ENCODE data around the gene GNL3L.
"Not testable (repeated sequence)": the region's sequence is repeated elsewhere in the genome, so short reads cannot be mapped to it uniquely, and the experiment has no call there.

GNL3L gene

GRCh38 chrX:54496936-54497335 is 33.1 kb upstream of the GNL3L start:
- H3K4me3 ChIP-seq (ENCODE audit: low read depth, low read length), result no peak overlapping the region
- peaks cover 5% of the 10 kb centered on the region for H3K4me1 ChIP-seq (ENCODE audit: control insufficient read depth, insufficient read depth, low read length)
- H3K9ac ChIP-seq (ENCODE audit: low read depth, low read length), result no peak overlapping the region
- no peaks in the 10 kb centered on the region for H3K27me3 ChIP-seq (ENCODE audit: control insufficient read depth, insufficient read depth, low read length)
- H3K9me3 ChIP-seq (ENCODE audit: control insufficient read depth, insufficient read depth, low read length), result no peaks in the 10 kb centered on the region
- H3K36me3 ChIP-seq (ENCODE audit: control insufficient read depth, insufficient read depth, low read length), result no peaks in the 10 kb centered on the region

- H3K9ac ChIP-seq (ENCODE audit: low read depth, low read length), result no peak overlapping the region
- no peaks in the 10 kb centered on the region for H3K27me3 ChIP-seq (ENCODE audit: control insufficient read depth, insufficient read depth, low read length)
- no peaks in the 10 kb centered on the region for H3K36me3 ChIP-seq (ENCODE audit: control insufficient read depth, insufficient read depth, low read length)
- H3K4me1 ChIP-seq (ENCODE audit: control insufficient read depth, insufficient read depth, low read length), result no peaks in the 10 kb centered on the region
- no peaks in the 10 kb centered on the region for H3K9me3 ChIP-seq (ENCODE audit: control insufficient read depth, insufficient read depth, low read length)
- no peak overlapping the region for H3K4me3 ChIP-seq (ENCODE audit: low read depth, low read length)
These were observed 20.6 kb upstream of the GNL3L start for GRCh38 chrX:54509400-54509799.

- H3K9me3 ChIP-seq (ENCODE audit: control insufficient read depth, insufficient read depth, low read length), result no peaks in the 10 kb centered on the region
- H3K4me1 ChIP-seq (ENCODE audit: control insufficient read depth, insufficient read depth, low read length), result no peaks in the 10 kb centered on the region
- peak overlapping the region; percentile 63 for H3K4me3 ChIP-seq (ENCODE audit: low read depth, low read length)
- H3K9ac ChIP-seq (ENCODE audit: low read depth, low read length), result peak overlapping the region; percentile 60
- no peaks in the 10 kb centered on the region for H3K27me3 ChIP-seq (ENCODE audit: control insufficient read depth, insufficient read depth, low read length)
- H3K36me3 ChIP-seq (ENCODE audit: control insufficient read depth, insufficient read depth, low read length), result peaks cover 14% of the 10 kb centered on the region
These were observed 868 bp upstream of the GNL3L start for GRCh38 chrX:54529151-54529550.

GRCh38 chrX:54530357-54530900 is 410 bp downstream of the GNL3L start:
- Histone ChIP-seq H3K36me3 (ENCODE audit: control insufficient read depth, insufficient read depth, low read length) (peaks cover 14% of the 10 kb centered on the region), H3K9me3 (ENCODE audit: control insufficient read depth, insufficient read depth, low read length) (no peaks in the 10 kb centered on the region), H3K27me3 (ENCODE audit: control insufficient read depth, insufficient read depth, low read length) (no peaks in the 10 kb centered on the region)

GRCh38 chrX:54534271-54534670 is 4.3 kb downstream of the GNL3L start:
- Histone ChIP-seq H3K4me3 (ENCODE audit: low read depth, low read length) (no peak overlapping the region), H3K9me3 (ENCODE audit: control insufficient read depth, insufficient read depth, low read length) (peaks cover 4% of the 10 kb centered on the region), H3K36me3 (ENCODE audit: control insufficient read depth, insufficient read depth, low read length) (peaks cover 16% of the 10 kb centered on the region), H3K27me3 (ENCODE audit: control insufficient read depth, insufficient read depth, low read length) (no peaks in the 10 kb centered on the region), H3K9ac (ENCODE audit: low read depth, low read length) (no peak overlapping the region), H3K4me1 (ENCODE audit: control insufficient read depth, insufficient read depth, low read length) (no peaks in the 10 kb centered on the region)

More at GRCh38 chrX:54530357-54530900, 410 bp downstream of the GNL3L start:
- Histone ChIP-seq H3K4me3 (ENCODE audit: low read depth, low read length) (peak overlapping the region; percentile 74), H3K9ac (ENCODE audit: low read depth, low read length) (peak overlapping the region; percentile 88), H3K4me1 (ENCODE audit: control insufficient read depth, insufficient read depth, low read length) (no peaks in the 10 kb centered on the region)

- Histone ChIP-seq H3K9me3 (ENCODE audit: control insufficient read depth, insufficient read depth, low read length) (peaks cover 4% of the 10 kb centered on the region), H3K27me3 (ENCODE audit: control insufficient read depth, insufficient read depth, low read length) (no peaks in the 10 kb centered on the region), H3K9ac (ENCODE audit: low read depth, low read length) (no peak overlapping the region), H3K4me3 (ENCODE audit: low read depth, low read length) (no peak overlapping the region), H3K36me3 (ENCODE audit: control insufficient read depth, insufficient read depth, low read length) (peaks cover 30% of the 10 kb centered on the region), H3K4me1 (ENCODE audit: control insufficient read depth, insufficient read depth, low read length) (no peaks in the 10 kb centered on the region)
These were observed 10.3 kb downstream of the GNL3L start for GRCh38 chrX:54540289-54540688.

GRCh38 chrX:54542239-54542638 is 12.2 kb downstream of the GNL3L start:
- H3K36me3 ChIP-seq (ENCODE audit: control insufficient read depth, insufficient read depth, low read length), result peaks cover 32% of the 10 kb centered on the region
- H3K4me3 ChIP-seq (ENCODE audit: low read depth, low read length); H3K9me3 ChIP-seq (ENCODE audit: control insufficient read depth, insufficient read depth, low read length); H3K9ac ChIP-seq (ENCODE audit: low read depth, low read length); H3K27me3 ChIP-seq (ENCODE audit: control insufficient read depth, insufficient read depth, low read length); H3K4me1 ChIP-seq (ENCODE audit: control insufficient read depth, insufficient read depth, low read length): not testable (repeated sequence)

GRCh38 chrX:54550821-54551220 is 20.8 kb downstream of the GNL3L start:
- Histone ChIP-seq H3K4me1 (ENCODE audit: control insufficient read depth, insufficient read depth, low read length) (no peaks in the 10 kb centered on the region), H3K36me3 (ENCODE audit: control insufficient read depth, insufficient read depth, low read length) (peaks cover 61% of the 10 kb centered on the region), H3K9me3 (ENCODE audit: control insufficient read depth, insufficient read depth, low read length) (no peaks in the 10 kb centered on the region), H3K9ac (ENCODE audit: low read depth, low read length) (no peak overlapping the region), H3K27me3 (ENCODE audit: control insufficient read depth, insufficient read depth, low read length) (no peaks in the 10 kb centered on the region), H3K4me3 (ENCODE audit: low read depth, low read length) (no peak overlapping the region)

- H3K9ac ChIP-seq (ENCODE audit: low read depth, low read length), result no peak overlapping the region
- no peaks in the 10 kb centered on the region for H3K4me1 ChIP-seq (ENCODE audit: control insufficient read depth, insufficient read depth, low read length)
- H3K27me3 ChIP-seq (ENCODE audit: control insufficient read depth, insufficient read depth, low read length), result no peaks in the 10 kb centered on the region
- no peaks in the 10 kb centered on the region for H3K9me3 ChIP-seq (ENCODE audit: control insufficient read depth, insufficient read depth, low read length)
- H3K4me3 ChIP-seq (ENCODE audit: low read depth, low read length), result no peak overlapping the region
- H3K36me3 ChIP-seq (ENCODE audit: control insufficient read depth, insufficient read depth, low read length), result peaks cover 58% of the 10 kb centered on the region
These were observed 21.8 kb downstream of the GNL3L start for GRCh38 chrX:54551801-54552200.

- not testable (repeated sequence) for H3K4me3 ChIP-seq (ENCODE audit: low read depth, low read length); H3K4me1 ChIP-seq (ENCODE audit: control insufficient read depth, insufficient read depth, low read length); H3K9me3 ChIP-seq (ENCODE audit: control insufficient read depth, insufficient read depth, low read length); H3K27me3 ChIP-seq (ENCODE audit: control insufficient read depth, insufficient read depth, low read length); H3K9ac ChIP-seq (ENCODE audit: low read depth, low read length)
- peaks cover 50% of the 10 kb centered on the region for H3K36me3 ChIP-seq (ENCODE audit: control insufficient read depth, insufficient read depth, low read length)
These were observed 25.0 kb downstream of the GNL3L start for GRCh38 chrX:54555006-54555405.

GRCh38 chrX:54560411-54560810 is 30.4 kb downstream of the GNL3L start:
- peaks cover 19% of the 10 kb centered on the region for H3K36me3 ChIP-seq (ENCODE audit: control insufficient read depth, insufficient read depth, low read length)
- no peak overlapping the region for H3K9ac ChIP-seq (ENCODE audit: low read depth, low read length)
- no peaks in the 10 kb centered on the region for H3K27me3 ChIP-seq (ENCODE audit: control insufficient read depth, insufficient read depth, low read length)
- no peaks in the 10 kb centered on the region for H3K4me1 ChIP-seq (ENCODE audit: control insufficient read depth, insufficient read depth, low read length)
- no peak overlapping the region for H3K4me3 ChIP-seq (ENCODE audit: low read depth, low read length)
- H3K9me3 ChIP-seq (ENCODE audit: control insufficient read depth, insufficient read depth, low read length), result peaks cover 4% of the 10 kb centered on the region

GRCh38 chrX:54561622-54562021 is 31.6 kb downstream of the GNL3L start:
- H3K36me3 ChIP-seq (ENCODE audit: control insufficient read depth, insufficient read depth, low read length), result peaks cover 19% of the 10 kb centered on the region
- H3K4me1 ChIP-seq (ENCODE audit: control insufficient read depth, insufficient read depth, low read length), result no peaks in the 10 kb centered on the region

More at GRCh38 chrX:54561622-54562021, 31.6 kb downstream of the GNL3L start:
- H3K9me3 ChIP-seq (ENCODE audit: control insufficient read depth, insufficient read depth, low read length), result peaks cover 4% of the 10 kb centered on the region
- H3K27me3 ChIP-seq (ENCODE audit: control insufficient read depth, insufficient read depth, low read length), result no peaks in the 10 kb centered on the region
- no peak overlapping the region for H3K4me3 ChIP-seq (ENCODE audit: low read depth, low read length)
- no peak overlapping the region for H3K9ac ChIP-seq (ENCODE audit: low read depth, low read length)
